H1 (cell line): Measurements from ENCODE around the gene CRYBB1. TPM values are rescaled to one million over a fixed set of nuclear protein-coding genes. Genes with fewer than 3 reads are reported as not detected.
A peak's percentile ranks its signal among the peaks of the same experiment; 100 is the strongest.

Experiments
- CTCF ChIA-PET: fragments of 300-600 bp; sonication (Branson Sonifier 250); formaldehyde crosslinking; loops from one replicate; lab custom pipeline; 2021; ENCODE audit not compliant: partially characterized antibody; lab: Charles Lee
- POLR2A ChIA-PET: fragments of 300-600 bp; sonication (Branson Sonifier 250); formaldehyde crosslinking; loops from one replicate; lab custom pipeline; 2021; ENCODE audit warnings: inconsistent platforms; ENCODE audit not compliant: partially characterized antibody; lab: Charles Lee
- DNase-seq, 2 experiments: peaks; one replicate each; pipeline versions ENCODE4 v3.0.0 to v3.0.0-alpha.2; 2010 to 2022; ENCODE audit warnings: low spot score in 2 of 2, low read depth in 1 of 2, mixed read lengths in 1 of 2
- FAIRE-seq: peaks from 2 replicates; lab custom pipeline; 2011; peaks lifted over from hg19 to GRCh38; lab: Jason Lieb, UNC
- H2AFZ ChIP-seq: 2 replicates; pipeline ENCODE4 v1.8.1; 2012; ENCODE audit warnings: low read length, inconsistent platforms
- H2AK5ac ChIP-seq: 2 replicates; pipeline ENCODE4 v1.6.1; 2013; ENCODE audit warnings: low read depth, low read length
- H2BK120ac ChIP-seq: replicated peaks from 2 replicates; pipeline ENCODE3; 2013; ENCODE audit warnings: low read depth, low read length, inconsistent platforms
- H2BK12ac ChIP-seq: 2 replicates; pipeline ENCODE4 v1.6.1; 2013; ENCODE audit warnings: low read depth, low read length
- H2BK15ac ChIP-seq: 2 replicates; pipeline ENCODE4 v1.6.1; 2013; ENCODE audit warnings: low read length
- H2BK20ac ChIP-seq: 2 replicates; pipeline ENCODE4 v1.6.1; 2013; ENCODE audit warnings: low read length
- H2BK5ac ChIP-seq: 2 replicates; pipeline ENCODE4 v1.6.1; 2013; ENCODE audit warnings: low read depth, low read length
- H3K14ac ChIP-seq: 2 replicates; pipeline ENCODE4 v1.6.1; 2013; ENCODE audit warnings: inconsistent platforms; ENCODE audit not compliant: insufficient read length
- H3K18ac ChIP-seq: 2 replicates; pipeline ENCODE4 v1.6.1; 2013; ENCODE audit warnings: low read length; ENCODE audit errors: extremely low read depth
- H3K23ac ChIP-seq: 2 replicates; pipeline ENCODE4 v1.6.1; 2013; ENCODE audit warnings: inconsistent platforms; ENCODE audit not compliant: insufficient read length
- H3K23me2 ChIP-seq: 2 replicates; pipeline ENCODE4 v1.6.1; 2013; ENCODE audit warnings: low read depth, low read length
- H3K27ac ChIP-seq: 2 replicates; pipeline ENCODE4 v1.6.1; 2011; ENCODE audit warnings: low read depth, low read length, inconsistent platforms
- H3K27me3 ChIP-seq, 4 experiments: replicated peaks in 1 of 4; 1 replicate in 1 of 4; 2 replicates in 3 of 4; pipeline versions ENCODE4 v1.6.1 to v1.8.1; 2011 to 2013; ENCODE audit warnings: low read length in 3 of 4, mild to moderate bottlenecking in 3 of 4, inconsistent platforms in 2 of 4, mixed read lengths in 2 of 4, moderate library complexity in 1 of 4; ENCODE audit not compliant: control insufficient read depth in 3 of 4, insufficient read depth in 3 of 4; ENCODE audit errors: extremely low read depth in 1 of 4
- H3K36me3 ChIP-seq, 4 experiments: 2 replicates each; pipeline versions ENCODE4 v1.6.1 to v1.8.1; 2011 to 2013; ENCODE audit warnings: mild to moderate bottlenecking in 4 of 4, low read length in 3 of 4, moderate library complexity in 2 of 4, control low read depth in 1 of 4, inconsistent platforms in 1 of 4; ENCODE audit not compliant: insufficient read depth in 4 of 4, control insufficient read depth in 2 of 4
- H3K4ac ChIP-seq: replicated peaks from 2 replicates; pipeline ENCODE3; 2013; ENCODE audit warnings: low read length, low read depth, mixed read lengths, inconsistent platforms; ENCODE audit not compliant: insufficient read length
- H3K4me1 ChIP-seq, 4 experiments: replicated peaks in 1 of 4; 1 replicate in 1 of 4; 2 replicates in 3 of 4; pipeline versions ENCODE4 v1.6.1 to v1.8.1; 2011 to 2013; ENCODE audit warnings: low read length in 3 of 4, inconsistent platforms in 2 of 4, mixed read lengths in 1 of 4; ENCODE audit not compliant: insufficient read depth in 4 of 4, control insufficient read depth in 3 of 4
- H3K4me2 ChIP-seq, 2 experiments: 2 replicates each; pipeline versions ENCODE4 v1.6.1 to v1.8.1; 2011 to 2013; ENCODE audit warnings: low read depth in 2 of 2, low read length in 2 of 2, control low read depth in 1 of 2, inconsistent platforms in 1 of 2, mild to moderate bottlenecking in 1 of 2; ENCODE audit not compliant: insufficient read depth in 1 of 2
- H3K4me3 ChIP-seq, 4 experiments: fragments of 200-600, 300-600 bp in 1 of 4; sonication (generic), shearing (Covaris generic), sonication (Bioruptor Twin) in 1 of 4; 2 replicates each; pipeline versions ENCODE4 v1.5.1 to v1.8.1; 2011 to 2016; ENCODE audit warnings: low read length in 4 of 4, low read depth in 3 of 4, control low read depth in 2 of 4, inconsistent platforms in 2 of 4, mild to moderate bottlenecking in 2 of 4, mixed read lengths in 1 of 4, moderate library complexity in 1 of 4; ENCODE audit not compliant: insufficient read depth in 2 of 4; ENCODE audit errors: extremely low read depth in 1 of 4
- H3K56ac ChIP-seq: replicated peaks from 2 replicates; pipeline ENCODE3; 2013; ENCODE audit warnings: low read depth, mild to moderate bottlenecking, mixed read lengths, low read length, inconsistent platforms; ENCODE audit not compliant: insufficient read length
- H3K79me1 ChIP-seq: 2 replicates; pipeline ENCODE4 v1.6.1; 2013; ENCODE audit warnings: low read depth, low read length, control low read depth
- H3K79me2 ChIP-seq, 2 experiments: 2 replicates each; pipeline versions ENCODE4 v1.6.1 to v1.8.1; 2012 to 2013; ENCODE audit warnings: low read length in 2 of 2, mild to moderate bottlenecking in 2 of 2, inconsistent platforms in 1 of 2; ENCODE audit not compliant: insufficient read depth in 2 of 2, control insufficient read depth in 1 of 2
- H3K9ac ChIP-seq, 4 experiments: replicated peaks in 1 of 4; 1 replicate in 1 of 4; 2 replicates in 3 of 4; pipeline versions ENCODE4 v1.6.1 to v1.8.1; 2011 to 2013; ENCODE audit warnings: low read depth in 3 of 4, low read length in 3 of 4, control low read depth in 2 of 4, mild to moderate bottlenecking in 2 of 4, moderate library complexity in 2 of 4, inconsistent platforms in 1 of 4; ENCODE audit errors: extremely low read depth in 1 of 4
- H3K9me3 ChIP-seq, 2 experiments: 2 replicates each; pipeline versions ENCODE4 v1.6.1 to v1.8.1; 2012 to 2013; ENCODE audit warnings: mild to moderate bottlenecking in 2 of 2, moderate library complexity in 2 of 2, control low read depth in 1 of 2, inconsistent platforms in 1 of 2, low read depth in 1 of 2, low read length in 1 of 2, mixed read lengths in 1 of 2; ENCODE audit not compliant: insufficient read depth in 2 of 2
- H4K20me1 ChIP-seq, 2 experiments: replicated peaks in 1 of 2; 2 replicates each; pipeline versions ENCODE3 to v1.8.1; 2011 to 2013; ENCODE audit warnings: inconsistent platforms in 2 of 2, low read length in 2 of 2, mild to moderate bottlenecking in 1 of 2; ENCODE audit not compliant: insufficient read depth in 2 of 2, control insufficient read depth in 1 of 2
- H4K5ac ChIP-seq: 2 replicates; pipeline ENCODE4 v1.6.1; 2013; ENCODE audit warnings: low read length, low read depth, mixed read lengths, inconsistent platforms; ENCODE audit not compliant: insufficient read length
- H4K8ac ChIP-seq: 2 replicates; pipeline ENCODE4 v1.8.0; 2013; ENCODE audit warnings: mild to moderate bottlenecking, moderate library complexity, low read length, inconsistent platforms; ENCODE audit not compliant: insufficient read depth; ENCODE audit errors: extremely low read depth
- H4K91ac ChIP-seq: replicated peaks from 2 replicates; pipeline ENCODE3; 2013; ENCODE audit warnings: low read length, mixed read lengths, inconsistent platforms; ENCODE audit not compliant: insufficient read length
- BACH1 ChIP-seq: IDR thresholded peaks from 2 replicates; pipeline ENCODE4 v1.6.1; 2012; ENCODE audit warnings: low read length, improper control_type of control experiment
- GTF2F1 ChIP-seq: IDR thresholded peaks from 2 replicates; pipeline ENCODE4 v1.6.1; 2012; ENCODE audit warnings: low read depth, low read length, improper control_type of control experiment, borderline replicate concordance
- HDAC2 ChIP-seq, 2 experiments: fragments of 300-600 bp in 1 of 2; sonication (generic) in 1 of 2; IDR thresholded peaks; 2 replicates each; pipeline ENCODE4 v1.6.1; 2011 to 2012; ENCODE audit warnings: low read depth in 2 of 2, low read length in 2 of 2, mild to moderate bottlenecking in 2 of 2, moderate library complexity in 2 of 2, borderline replicate concordance in 1 of 2, inconsistent platforms in 1 of 2
- KDM5A ChIP-seq: fragments of 200-600 bp; IDR thresholded peaks from 2 replicates; pipeline ENCODE4 v1.7.1; 2012; ENCODE audit warnings: mild to moderate bottlenecking, low read length, inconsistent platforms, mixed read lengths
- NANOG ChIP-seq: IDR thresholded peaks from 2 replicates; pipeline ENCODE4 v1.6.1; 2011; ENCODE audit warnings: low read length, low read depth, mild to moderate bottlenecking, inconsistent platforms; ENCODE audit not compliant: insufficient read depth, poor library complexity, severe bottlenecking
- RNF2 ChIP-seq: fragments of 200-900, 300-1000 bp; sonication (generic); IDR thresholded peaks from 2 replicates; pipeline ENCODE4 v1.7.1; 2016; ENCODE audit warnings: borderline replicate concordance, low read depth, mild to moderate bottlenecking, antibody characterized with exemption, low read length; ENCODE audit not compliant: poor library complexity, severe bottlenecking; ENCODE audit errors: missing control alignments
- TCF12 ChIP-seq: IDR thresholded peaks from 2 replicates; pipeline ENCODE4 v1.6.1; 2011; ENCODE audit warnings: low read depth, mild to moderate bottlenecking, low read length
- WGBS, 2 experiments: shearing (Covaris generic) in 1 of 2; methylation state at CpG; one replicate each; pipeline versions ENCODE4 v1.1.6 to v1.1.7; 2013 to 2015; ENCODE audit warnings: low lambda C conversion rate in 2 of 2, mixed read lengths in 2 of 2, inconsistent platforms in 1 of 2, low coverage in 1 of 2, missing lambda C conversion rate in 1 of 2; ENCODE audit not compliant: insufficient replicate concordance in 2 of 2, insufficient coverage in 1 of 2, insufficient read length in 1 of 2; ENCODE audit errors: extremely low coverage in 1 of 2, missing lambda C conversion rate in 1 of 2; 5-methylcytosine and 5-hydroxymethylcytosine counted together
- polyA plus RNA-seq, 7 experiments: library from polyadenylated mRNA; depleted of rRNA in 3 of 7; stranded (reverse) in 5 of 7; unstranded in 2 of 7; fragments of >200 nt in 5 of 7; fragments of 200-250 nt in 2 of 7; gene quantifications; 1 replicate in 5 of 7; 2 replicates in 1 of 7; 4 replicates in 1 of 7; pipeline versions ENCODE4 v1.2.1 to v1.2.3, GENCODE V29; 2011 to 2013; ENCODE audit warnings: missing spikeins in 2 of 7, mixed read lengths in 2 of 7
- total RNA-seq: library from RNA; stranded (reverse); fragmentation: NEBNext Ultra II Directional; extraction: Animal tissue kit (Norgen Biotek cat#: 25700); gene quantifications from 2 replicates; pipeline ENCODE4 v1.2.1, GENCODE V29; 2021
- TF ChIP-seq, protein P1 (sequence below), 3 experiments: IDR thresholded peaks; 1 replicate in 2 of 3; 2 replicates in 1 of 3; pipeline versions ENCODE4 v1.5.1 to v1.6.1; 2011; ENCODE audit warnings: low read length in 3 of 3, mild to moderate bottlenecking in 3 of 3, inconsistent platforms in 2 of 3, low read depth in 1 of 3, moderate library complexity in 1 of 3; ENCODE audit not compliant: insufficient read depth in 1 of 3; ENCODE audit errors: control extremely low read depth in 1 of 3

CRYBB1 gene
- total and polyA plus RNA-seq, 2 of the 8 experiments (the other 6 are each of a cell fraction or from before 2014, with no cell fraction given), result 1.7 to 6.0 TPM

GRCh38 chr22:26589367-26589844 lies 28.4 kb downstream of the CRYBB1 start:
- no peak overlapping the region for H3K23ac ChIP-seq
- DNase-seq (peak in 1 of 2 experiments; percentile 61), FAIRE-seq (no peak)
- peaks cover 0 to 15% (median 4%) of the 10 kb centered on the region in 4 experiments; a peak in 6 of 7 replicates for H3K4me1 ChIP-seq
- H3K56ac ChIP-seq, result no peak overlapping the region
- 0 out of 2 replicates have a peak overlapping the region, but pooled peaks have one; percentile 61 for H2BK15ac ChIP-seq
- no peak overlapping the region for H2BK20ac ChIP-seq
- POLR2A ChIA-PET, result interaction anchor here (0.6 to 2.2 kb wide), 7 partner anchors 9 to 315 kb away, joined by 3 to 9 read pairs (median 4); no protein-coding TSS in a partner anchor
- no peak overlapping the region for H3K14ac ChIP-seq
- no peak overlapping the region for H2AK5ac ChIP-seq
- no peak overlapping the region; the same call in 1 of the 2 replicates for H4K8ac ChIP-seq
- H3K9ac ChIP-seq, result peak overlapping the region; percentile 26 to 70 (median 50); a peak in 6 of 7 replicates
- H3K4me2 ChIP-seq, result peak overlapping the region; percentile 81 to 84
- peak overlapping the region; percentile 70 for H4K91ac ChIP-seq
- H2BK120ac ChIP-seq, result no peak overlapping the region
- H2BK5ac ChIP-seq, result peak overlapping the region; percentile 69; the same call in 1 of the 2 replicates
- H3K27me3 ChIP-seq, result no peaks in the 10 kb centered on the region
- peaks cover 0 to 5% (median 0%) of the 10 kb centered on the region in 4 experiments; a peak in 1 of 8 replicates for H3K36me3 ChIP-seq
- H3K23me2 ChIP-seq, result peaks cover 5% of the 10 kb centered on the region; the same call in 1 of the 2 replicates
- no peak overlapping the region for H4K5ac ChIP-seq
- H3K79me1 ChIP-seq, result peaks cover 4% of the 10 kb centered on the region
- CTCF ChIA-PET, result interaction anchor here (0.6 to 1.4 kb wide), 4 partner anchors 9 to 89 kb away, joined by 3 to 4 read pairs (median 4); no protein-coding TSS in a partner anchor
- peak overlapping the region; percentile 64 for H3K18ac ChIP-seq
- H4K20me1 ChIP-seq, result peaks cover 4 to 8% of the 10 kb centered on the region in 2 experiments
- H3K4me3 ChIP-seq, result peak overlapping the region; percentile 64 to 100 (median 70)
- H3K27ac ChIP-seq, result peak overlapping the region; percentile 51; the same call in 1 of the 2 replicates
- no peak overlapping the region for H2AFZ ChIP-seq
- H2BK12ac ChIP-seq, result 0 out of 2 replicates have a peak overlapping the region, but pooled peaks have one; percentile 6
- H3K9me3 ChIP-seq, result no peaks in the 10 kb centered on the region
- peaks cover 10 to 52% of the 10 kb centered on the region in 2 experiments; a peak in 3 of 4 replicates for H3K79me2 ChIP-seq
- WGBS, 2 experiments, result 2% methylated on average over 29 of the region's 44 CpGs; no CpG with 5 or more reads in 1 of the 2 experiments
- no peak overlapping the region for H3K4ac ChIP-seq
- no peak for TF ChIP-seq KDM5A
- TF ChIP-seq BACH1, result no peak
- no peak for TF ChIP-seq NANOG
- TF ChIP-seq RNF2, result no peak
- no peak for TF ChIP-seq HDAC2 (IDR thresholded peaks at IDR 0.05; ENCODE audit: borderline replicate concordance in 1 of 2, low read depth in 2 of 2, low read length in 2 of 2)
- TF ChIP-seq, protein P1, sequence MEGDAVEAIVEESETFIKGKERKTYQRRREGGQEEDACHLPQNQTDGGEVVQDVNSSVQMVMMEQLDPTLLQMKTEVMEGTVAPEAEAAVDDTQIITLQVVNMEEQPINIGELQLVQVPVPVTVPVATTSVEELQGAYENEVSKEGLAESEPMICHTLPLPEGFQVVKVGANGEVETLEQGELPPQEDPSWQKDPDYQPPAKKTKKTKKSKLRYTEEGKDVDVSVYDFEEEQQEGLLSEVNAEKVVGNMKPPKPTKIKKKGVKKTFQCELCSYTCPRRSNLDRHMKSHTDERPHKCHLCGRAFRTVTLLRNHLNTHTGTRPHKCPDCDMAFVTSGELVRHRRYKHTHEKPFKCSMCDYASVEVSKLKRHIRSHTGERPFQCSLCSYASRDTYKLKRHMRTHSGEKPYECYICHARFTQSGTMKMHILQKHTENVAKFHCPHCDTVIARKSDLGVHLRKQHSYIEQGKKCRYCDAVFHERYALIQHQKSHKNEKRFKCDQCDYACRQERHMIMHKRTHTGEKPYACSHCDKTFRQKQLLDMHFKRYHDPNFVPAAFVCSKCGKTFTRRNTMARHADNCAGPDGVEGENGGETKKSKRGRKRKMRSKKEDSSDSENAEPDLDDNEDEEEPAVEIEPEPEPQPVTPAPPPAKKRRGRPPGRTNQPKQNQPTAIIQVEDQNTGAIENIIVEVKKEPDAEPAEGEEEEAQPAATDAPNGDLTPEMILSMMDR (IDR thresholded peaks at IDR 0.05; ENCODE audit: control extremely low read depth in 1 of 3, insufficient read depth in 1 of 3, low read depth in 1 of 3, low read length in 3 of 3), result no peak
- no peak for TF ChIP-seq GTF2F1
- TF ChIP-seq TCF12, result no peak
